ENCODE results near the gene TARBP1. TPM values are rescaled to one million over a fixed set of nuclear protein-coding genes. Genes with fewer than 3 reads are reported as not detected.
"Not testable (repeated sequence)": the region's sequence is repeated elsewhere in the genome, so short reads cannot be mapped to it uniquely, and the experiment has no call there.

TARBP1 gene
- total RNA-seq, 2 experiments from 2014 or later = 31.3 to 33.2 TPM

DNA sequence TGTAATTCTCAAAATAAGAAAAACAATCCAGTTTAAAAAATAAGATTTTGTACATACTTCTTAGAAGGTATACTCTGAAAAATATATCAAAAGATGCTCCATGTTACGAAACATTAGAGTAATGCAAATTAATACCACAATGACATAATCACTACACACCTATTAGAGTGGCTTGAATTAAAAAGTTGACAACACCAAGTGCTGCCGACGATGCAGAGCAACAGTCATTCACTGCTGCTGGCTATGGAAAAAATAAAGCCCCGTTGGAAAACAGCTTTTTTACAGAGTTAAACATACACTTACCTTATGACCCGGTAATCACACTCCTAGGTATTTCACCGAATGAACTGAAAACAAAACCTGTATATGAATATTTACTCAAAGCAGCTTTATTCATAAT lies 90.9 kb downstream of the TARBP1 start:
- peaks cover 35% of the 10 kb centered on the region for H3K36me3 Mint-ChIP-seq (ENCODE audit: low read depth)
- H3K4me1 Mint-ChIP-seq = peaks cover 15% of the 10 kb centered on the region
- no peaks in the 10 kb centered on the region for H3K27me3 Mint-ChIP-seq
- no peak for DNase-seq
- no peak overlapping the region for H3K4me3 Mint-ChIP-seq
- H3K27ac Mint-ChIP-seq = no peak overlapping the region
- no peaks in the 10 kb centered on the region for H3K9me3 Mint-ChIP-seq
- ChIA-PET POLR2A (no interaction called here), CTCF (no interaction called here)

- CTCF ChIA-PET = interaction anchor here (0.6 kb wide), 1 partner anchor 510 kb away, joined by 3 read pairs; no protein-coding TSS in a partner anchor
- no peak overlapping the region for H3K4me3 Mint-ChIP-seq
Observed at GRCh38 chr1:234386122-234386521, 92.9 kb downstream of the TARBP1 start.

DNA sequence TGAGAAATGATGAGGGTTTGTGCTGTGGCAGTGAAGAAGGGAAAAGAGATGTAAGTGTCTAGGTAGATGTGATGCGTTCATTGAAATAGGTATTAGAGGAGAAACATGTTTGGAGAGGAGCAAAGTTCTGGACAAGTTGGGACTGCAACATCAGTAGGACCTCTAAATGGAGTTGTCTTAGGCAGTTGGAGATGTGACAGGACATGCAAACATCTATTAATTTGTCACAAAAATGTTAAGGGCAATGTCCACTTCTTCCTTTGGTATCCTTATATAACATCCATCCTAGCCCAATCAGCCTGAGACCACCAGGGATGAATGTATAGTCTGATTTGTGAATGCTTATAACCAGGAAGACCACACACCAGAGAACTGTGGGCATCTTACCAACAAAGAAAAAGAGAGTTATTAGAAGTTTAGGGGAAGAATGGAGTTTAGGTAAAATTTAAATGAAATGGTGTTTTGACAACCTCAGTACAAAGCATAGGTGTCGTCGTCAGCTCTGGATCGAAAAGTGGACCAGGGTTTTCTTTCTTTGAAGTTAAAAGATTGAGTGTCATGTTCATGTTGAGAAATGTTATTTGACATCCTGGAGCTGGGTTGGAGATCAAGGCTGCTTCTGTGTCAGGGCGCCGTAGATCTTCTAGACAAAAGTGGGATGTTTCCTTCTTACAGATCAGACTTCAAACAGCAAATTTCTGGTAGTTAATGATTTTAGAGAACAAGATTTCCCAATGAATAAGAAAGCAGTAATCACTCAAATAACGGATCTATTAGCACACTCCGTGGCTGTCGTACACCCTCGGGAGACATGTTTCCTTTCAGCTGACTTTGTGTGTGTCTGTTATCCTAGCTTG lies 97.1 kb downstream of the TARBP1 start:
- peaks cover 32% of the 10 kb centered on the region for H3K4me1 Mint-ChIP-seq
- peaks cover 9% of the 10 kb centered on the region for H3K9me3 Mint-ChIP-seq
- no peak for DNase-seq
- H3K4me3 Mint-ChIP-seq = no peak overlapping the region
- peaks cover 64% of the 10 kb centered on the region for H3K36me3 Mint-ChIP-seq (ENCODE audit: low read depth)
- ChIA-PET CTCF (interaction anchor here (1.1 kb wide), 1 partner anchor 72 kb away, joined by 4 read pairs; no protein-coding TSS in a partner anchor), POLR2A (no interaction called here)
- no peak overlapping the region for H3K27ac Mint-ChIP-seq
- no peaks in the 10 kb centered on the region for H3K27me3 Mint-ChIP-seq

More at GRCh38 chr1:234386122-234386521, 92.9 kb downstream of the TARBP1 start:
- POLR2A ChIA-PET = no interaction called here
- Mint-ChIP-seq H3K4me1 (peaks cover 22% of the 10 kb centered on the region), H3K36me3 (ENCODE audit: low read depth) (peaks cover 35% of the 10 kb centered on the region), H3K27me3 (no peaks in the 10 kb centered on the region), H3K27ac (peak overlapping the region; percentile 56), H3K9me3 (no peaks in the 10 kb centered on the region)
- no peak for DNase-seq

- DNase-seq, H3K27ac Mint-ChIP-seq, H3K9me3 Mint-ChIP-seq, H3K27me3 Mint-ChIP-seq, POLR2A ChIA-PET, H3K4me3 Mint-ChIP-seq: not testable (repeated sequence)
- CTCF ChIA-PET = interaction anchor here (1.0 kb wide), 1 partner anchor 28 kb away, joined by 3 read pairs; no protein-coding TSS in a partner anchor
- Mint-ChIP-seq H3K36me3 (ENCODE audit: low read depth) (peaks cover 62% of the 10 kb centered on the region), H3K4me1 (peaks cover 38% of the 10 kb centered on the region)
Observed at GRCh38 chr1:234379591-234380109, 99.3 kb downstream of the TARBP1 start.

GRCh38 chr1:234375672-234376071 lies 103.3 kb downstream of the TARBP1 start:
- peaks cover 62% of the 10 kb centered on the region for H3K36me3 Mint-ChIP-seq (ENCODE audit: low read depth)
- H3K4me1 Mint-ChIP-seq = peaks cover 52% of the 10 kb centered on the region
- H3K4me3 Mint-ChIP-seq = no peak overlapping the region
- H3K27me3 Mint-ChIP-seq = no peaks in the 10 kb centered on the region
- DNase-seq = no peak
- no peak overlapping the region for H3K27ac Mint-ChIP-seq
- ChIA-PET CTCF (interaction anchor here (1.8 to 2.4 kb wide), 2 partner anchors 8 to 11 kb away, joined by 6 to 7 read pairs; no protein-coding TSS in a partner anchor), POLR2A (no interaction called here)
- peaks cover 9% of the 10 kb centered on the region for H3K9me3 Mint-ChIP-seq

GRCh38 chr1:234373959-234374254 lies 105.1 kb downstream of the TARBP1 start:
- POLR2A ChIA-PET = interaction anchor here (0.6 kb wide), 2 partner anchors 24 to 165 kb away, joined by 3 to 4 read pairs; no protein-coding TSS in a partner anchor
- no peaks in the 10 kb centered on the region for H3K27me3 Mint-ChIP-seq
- H3K27ac Mint-ChIP-seq = peak overlapping the region; percentile 99
- peaks cover 45% of the 10 kb centered on the region for H3K36me3 Mint-ChIP-seq (ENCODE audit: low read depth)
- H3K4me3 Mint-ChIP-seq = peak overlapping the region; percentile 98
- CTCF ChIA-PET = interaction anchor here (0.8 to 1.8 kb wide), 9 partner anchors 10 to 179 kb away, joined by 3 to 9 read pairs (median 3); no protein-coding TSS in a partner anchor
- no peak for DNase-seq
- peaks cover 50% of the 10 kb centered on the region for H3K4me1 Mint-ChIP-seq
- peaks cover 2% of the 10 kb centered on the region for H3K9me3 Mint-ChIP-seq

GRCh38 chr1:234373064-234373958 lies 105.7 kb downstream of the TARBP1 start, which contains the start of gene COA6:
TSS of gene COA6 (plus strand) at chr1:234373456. CDS start at chr1:234373467, 11 bp downstream.
- peaks cover 2% of the 10 kb centered on the region for H3K27me3 Mint-ChIP-seq
- H3K36me3 Mint-ChIP-seq (ENCODE audit: low read depth) = peaks cover 39% of the 10 kb centered on the region
- peaks cover 55% of the 10 kb centered on the region for H3K4me1 Mint-ChIP-seq
- H3K9me3 Mint-ChIP-seq = no peaks in the 10 kb centered on the region
- DNase-seq = peak; percentile 92
- H3K4me3 Mint-ChIP-seq = peak within 1 kb of the TSS; percentile 98
- POLR2A ChIA-PET = interaction anchor here (0.6 kb wide), 2 partner anchors 25 to 165 kb away, joined by 3 to 4 read pairs; no protein-coding TSS in a partner anchor
- CTCF ChIA-PET = interaction anchor here (0.9 to 1.5 kb wide), 7 partner anchors 9 to 178 kb away, joined by 3 to 9 read pairs (median 3); no protein-coding TSS in a partner anchor
- peak within 1 kb of the TSS; percentile 99 for H3K27ac Mint-ChIP-seq

GRCh38 chr1:234372011-234372757 lies 106.8 kb downstream of the TARBP1 start:
- H3K9me3 Mint-ChIP-seq = no peaks in the 10 kb centered on the region
- peak overlapping the region; percentile 99 for H3K27ac Mint-ChIP-seq
- no peak for DNase-seq
- H3K4me1 Mint-ChIP-seq = peaks cover 55% of the 10 kb centered on the region
- H3K27me3 Mint-ChIP-seq = peaks cover 6% of the 10 kb centered on the region
- peak overlapping the region; percentile 98 for H3K4me3 Mint-ChIP-seq
- ChIA-PET POLR2A (no interaction called here), CTCF (no interaction called here)
- H3K36me3 Mint-ChIP-seq (ENCODE audit: low read depth) = peaks cover 28% of the 10 kb centered on the region

- Mint-ChIP-seq H3K27ac (no peak overlapping the region), H3K4me1 (peaks cover 50% of the 10 kb centered on the region)
- POLR2A ChIA-PET = no interaction called here
Observed at GRCh38 chr1:234371414-234371813, 107.6 kb downstream of the TARBP1 start.

GRCh38 chr1:234369784-234370183 lies 109.2 kb downstream of the TARBP1 start:
- ChIA-PET CTCF (interaction anchor here (0.8 kb wide), 1 partner anchor 25 kb away, joined by 3 read pairs; no protein-coding TSS in a partner anchor), POLR2A (interaction anchor here (0.6 kb wide), 1 partner anchor 500 kb away, joined by 3 read pairs; no protein-coding TSS in a partner anchor)
- Mint-ChIP-seq H3K9me3 (no peaks in the 10 kb centered on the region), H3K27me3 (peaks cover 6% of the 10 kb centered on the region), H3K4me1 (peaks cover 35% of the 10 kb centered on the region), H3K27ac (no peak overlapping the region), H3K4me3 (no peak overlapping the region), H3K36me3 (ENCODE audit: low read depth) (peaks cover 12% of the 10 kb centered on the region)
- DNase-seq = no peak

More at GRCh38 chr1:234371414-234371813, 107.6 kb downstream of the TARBP1 start:
- H3K9me3 Mint-ChIP-seq = no peaks in the 10 kb centered on the region
- H3K36me3 Mint-ChIP-seq (ENCODE audit: low read depth) = peaks cover 22% of the 10 kb centered on the region
- peaks cover 6% of the 10 kb centered on the region for H3K27me3 Mint-ChIP-seq
- CTCF ChIA-PET = interaction anchor here (0.6 kb wide), 1 partner anchor 46 kb away, joined by 3 read pairs; no protein-coding TSS in a partner anchor
- no peak for DNase-seq
- peak overlapping the region; percentile 98 for H3K4me3 Mint-ChIP-seq

DNA sequence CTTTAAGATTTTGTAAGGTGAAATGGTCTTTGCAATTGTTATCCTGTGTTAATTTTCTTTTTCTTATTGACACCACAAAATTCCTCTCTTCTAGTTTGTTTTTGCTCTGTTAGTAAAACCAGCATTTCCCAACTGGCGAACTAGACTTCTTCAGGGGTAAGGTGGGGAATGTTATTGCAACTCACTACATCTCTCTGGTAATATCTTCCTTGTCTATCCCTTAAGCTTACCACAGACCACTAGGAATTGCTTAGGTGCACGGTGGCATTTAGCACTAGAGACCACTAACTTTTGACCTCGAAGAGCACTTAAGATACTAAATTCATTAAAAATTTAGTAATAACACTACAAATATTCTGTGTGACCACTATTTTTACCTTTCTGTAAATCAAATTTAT lies 109.9 kb downstream of the TARBP1 start:
- DNase-seq = no peak
- ChIA-PET CTCF (no interaction called here), POLR2A (interaction anchor here (0.6 kb wide), 1 partner anchor 501 kb away, joined by 3 read pairs; no protein-coding TSS in a partner anchor)
- Mint-ChIP-seq H3K4me1 (peaks cover 28% of the 10 kb centered on the region), H3K27ac (no peak overlapping the region), H3K9me3 (no peaks in the 10 kb centered on the region), H3K36me3 (ENCODE audit: low read depth) (peaks cover 6% of the 10 kb centered on the region), H3K27me3 (peaks cover 6% of the 10 kb centered on the region), H3K4me3 (no peak overlapping the region)

Data from activated CD4-positive, alpha-beta T cell treated with anti-CD3 and anti-CD28 coated beads, Interleukin-2, amount 10 ng/mL, durations not matched to agents 7 days and 5 days (primary cell).